Mononuclear cell (primary cell): ENCODE data around the gene CARMIL1. TPM values are rescaled to one million over a fixed set of nuclear protein-coding genes. Genes with fewer than 3 reads are reported as not detected.

ENCODE experiments used
- H3K27me3 ChIP-seq: 2 replicates; pipeline ENCODE4 v1.6.0; 2011; ENCODE audit warnings: low read length, control low read depth; ENCODE audit not compliant: insufficient read depth
- H3K4me1 ChIP-seq: 2 replicates; pipeline ENCODE4 v1.5.1; 2011; ENCODE audit warnings: mild to moderate bottlenecking, low read length, control low read depth; ENCODE audit not compliant: insufficient read depth
- H3K4me3 ChIP-seq: 2 replicates; pipeline ENCODE4 v1.5.1; 2011; ENCODE audit warnings: mild to moderate bottlenecking, low read length, moderate library complexity
- H3K9me3 ChIP-seq: 2 replicates; pipeline ENCODE4 v1.5.1; 2011; ENCODE audit warnings: low read depth, mild to moderate bottlenecking, control low read depth, low read length
- total RNA-seq: library from RNA; depleted of rRNA; stranded (reverse); fragments of >200 nt; gene quantifications from one replicate; pipeline ENCODE4 v1.2.3, GENCODE V29; 2012

Gene CARMIL1
- total RNA-seq, 1 donor = 3.1 TPM

- H3K4me3 ChIP-seq = no peak overlapping the region
- no peaks in the 10 kb centered on the region for H3K4me1 ChIP-seq
- no peaks in the 10 kb centered on the region for H3K9me3 ChIP-seq
- H3K27me3 ChIP-seq = peaks cover 11% of the 10 kb centered on the region
Measured at GRCh38 chr6:25659633-25660368, 380.6 kb downstream of the CARMIL1 start.

DNA sequence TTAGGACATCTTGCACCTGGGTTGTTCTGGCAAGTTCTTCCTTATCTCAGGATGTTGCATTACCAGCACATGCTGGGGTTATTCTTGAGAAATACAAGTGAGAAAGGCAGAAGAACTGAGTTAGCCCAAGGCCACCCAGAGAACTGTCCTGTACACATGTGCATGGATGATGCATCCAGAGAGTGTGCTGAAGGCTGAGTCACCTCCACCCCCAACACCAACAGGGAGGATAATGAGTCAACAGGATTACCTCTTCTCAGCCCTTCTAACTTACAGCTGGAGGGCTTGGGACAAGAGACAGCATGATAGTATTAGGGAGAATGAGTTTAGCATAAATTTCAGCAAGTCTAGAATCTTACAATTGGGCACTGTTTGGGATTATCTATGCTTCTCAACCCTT, 381.3 kb downstream of the CARMIL1 start:
- H3K9me3 ChIP-seq = no peaks in the 10 kb centered on the region
- H3K4me1 ChIP-seq = no peaks in the 10 kb centered on the region

GRCh38 chr6:25661129-25661779, 382.1 kb downstream of the CARMIL1 start:
- H3K4me3 ChIP-seq = no peak overlapping the region
- peaks cover 9% of the 10 kb centered on the region for H3K27me3 ChIP-seq
- H3K4me1 ChIP-seq = no peaks in the 10 kb centered on the region
- H3K9me3 ChIP-seq = no peaks in the 10 kb centered on the region

More for the DNA sequence above, 381.3 kb downstream of the CARMIL1 start:
- no peak overlapping the region for H3K4me3 ChIP-seq
- peaks cover 10% of the 10 kb centered on the region for H3K27me3 ChIP-seq

DNA sequence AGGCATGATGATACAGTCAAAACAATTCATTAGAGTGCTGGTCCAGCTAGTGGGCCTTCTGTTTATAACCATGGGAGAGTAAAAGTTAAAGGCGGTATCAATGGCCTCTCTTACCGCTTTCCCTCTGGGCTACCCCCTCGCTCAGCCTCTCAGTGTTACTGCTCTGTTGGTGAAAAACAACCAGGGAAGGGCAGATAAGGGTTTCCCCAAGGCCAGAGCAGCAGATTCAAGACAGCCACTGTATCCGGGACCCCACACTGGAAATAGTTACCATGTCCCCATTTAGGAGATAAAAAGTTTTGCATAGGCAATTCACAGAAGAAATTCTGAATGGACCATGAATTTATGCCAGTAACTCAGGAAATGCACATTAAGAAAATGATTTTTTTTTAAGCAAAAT, 386.3 kb downstream of the CARMIL1 start:
- Histone ChIP-seq H3K27me3 (peaks cover 6% of the 10 kb centered on the region), H3K4me3 (no peak overlapping the region), H3K9me3 (no peaks in the 10 kb centered on the region), H3K4me1 (no peaks in the 10 kb centered on the region)

DNA sequence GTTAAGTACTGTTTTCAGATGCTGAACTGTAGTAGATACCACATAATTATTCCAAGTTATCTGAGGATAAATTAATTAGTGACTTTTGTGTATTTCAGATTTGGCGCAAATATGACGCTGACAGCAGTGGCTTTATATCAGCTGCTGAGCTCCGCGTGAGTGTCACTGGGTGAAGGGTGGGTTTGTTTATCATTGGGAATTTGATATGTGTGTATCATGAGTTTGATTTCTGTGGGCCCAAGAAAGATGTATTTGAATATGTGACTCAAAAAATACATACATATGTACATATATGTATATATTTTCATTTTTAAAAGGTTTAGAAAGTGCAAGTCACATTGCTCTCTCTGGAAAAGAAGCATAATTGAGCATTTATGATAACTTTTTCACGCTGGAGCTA, 390.2 kb downstream of the CARMIL1 start:
- Histone ChIP-seq H3K27me3 (peaks cover 4% of the 10 kb centered on the region), H3K4me1 (no peaks in the 10 kb centered on the region), H3K4me3 (no peak overlapping the region), H3K9me3 (no peaks in the 10 kb centered on the region)
